A549 (cell line): Measurements from ENCODE around the gene PIK3R2. TPM values are rescaled to one million over a fixed set of nuclear protein-coding genes. Genes with fewer than 3 reads are reported as not detected.

Experiments used
- ATAC-seq, 2 experiments: fragments of 200-7000 bp in 1 of 2; fragments of >200 bp in 1 of 2; cut with Nextera tagmentation in 1 of 2; cut with Tn5 transposase in 1 of 2; 3 replicates each; pipeline versions ENCODE4 v1.8.0 to v1.9.1; 2018 to 2020; ENCODE audit warnings: mild to moderate bottlenecking in 1 of 2, moderate library complexity in 1 of 2
- CTCF ChIA-PET: fragments of 300-600 bp; sonication (Branson Sonifier 250); formaldehyde crosslinking; extraction: SDS; loops from one replicate; lab custom pipeline; 2021; ENCODE audit warnings: antibody characterized with exemption, inconsistent platforms; lab: Yijun Ruan, JAX
- POLR2A ChIA-PET: fragments of 350-600 bp; formaldehyde crosslinking; extraction: SDS; loops from one replicate; lab custom pipeline; 2021; ENCODE audit warnings: antibody characterized with exemption, inconsistent platforms; lab: Yijun Ruan, JAX
- DNase-seq, 2 experiments: peaks; one replicate each; pipeline versions ENCODE4 v3.0.0 to v3.0.0-alpha.2; 2011 to 2016; ENCODE audit warnings: low read depth in 1 of 2, low spot score in 1 of 2
- FAIRE-seq: peaks from 2 replicates; lab custom pipeline; 2011; peaks lifted over from hg19 to GRCh38; lab: Jason Lieb, UNC
- H3K27ac ChIP-seq, 2 experiments: fragments of >200 bp; sonication (Bioruptor Twin); formaldehyde crosslinking; 3 replicates each; pipeline ENCODE4 v1.5.1; 2016 to 2017
- H3K4me1 ChIP-seq: fragments of >200 bp; sonication (Bioruptor Twin); formaldehyde crosslinking; 3 replicates; pipeline ENCODE4 v1.6.1; 2016
- H3K4me2 ChIP-seq: fragments of >200 bp; sonication (Bioruptor Twin); formaldehyde crosslinking; 3 replicates; pipeline ENCODE4 v1.6.1; 2016
- H3K4me3 ChIP-seq: fragments of >200 bp; sonication (Bioruptor Twin); formaldehyde crosslinking; 3 replicates; pipeline ENCODE4 v1.5.1; 2016
- H3K9me3 ChIP-seq: fragments of >200 bp; sonication (Bioruptor Twin); formaldehyde crosslinking; 3 replicates; pipeline ENCODE4 v1.6.1; 2016
- CEBPB ChIP-seq, 2 experiments: fragments of >200 bp in 1 of 2; sonication (Bioruptor Twin) in 1 of 2; formaldehyde crosslinking in 1 of 2; IDR thresholded peaks; 2 replicates each; pipeline ENCODE4 v1.6.1; 2012 to 2016
- CHD4 ChIP-seq: fragments of 200-600 bp; sonication (generic); IDR thresholded peaks from 2 replicates; pipeline ENCODE4 v1.6.1; 2016; ENCODE audit warnings: antibody characterized with exemption, mild to moderate bottlenecking, borderline replicate concordance
- EHF ChIP-seq: fragments of 250-450 bp; sonication (Bioruptor Pico); IDR thresholded peaks from 2 replicates; pipeline ENCODE4 v1.5.0; 2020; ENCODE audit warnings: mild to moderate bottlenecking
- EHMT2 ChIP-seq: fragments of 200-600 bp; sonication (generic); IDR thresholded peaks from 2 replicates; pipeline ENCODE4 v1.6.1; 2016; ENCODE audit warnings: antibody characterized with exemption, low read depth, mild to moderate bottlenecking, moderate library complexity
- EP300 ChIP-seq, 2 experiments: fragments of >200 bp; sonication (Bioruptor Twin); formaldehyde crosslinking; IDR thresholded peaks; 2 replicates in 1 of 2; 3 replicates in 1 of 2; pipeline ENCODE4 v1.6.1; 2016 to 2017
- ESRRA ChIP-seq: fragments of 150-350 bp; IDR thresholded peaks from 2 replicates; pipeline ENCODE4 v1.6.1; 2014; ENCODE audit warnings: mild to moderate bottlenecking, low read length, borderline replicate concordance
- FOSL2 ChIP-seq, 2 experiments: fragments of 450-650 bp in 1 of 2; fragments of >200 bp in 1 of 2; sonication (Bioruptor Twin) in 1 of 2; formaldehyde crosslinking; IDR thresholded peaks; 2 replicates each; pipeline versions ENCODE4 v1.5.0 to v1.6.1; 2016 to 2020; ENCODE audit warnings: mild to moderate bottlenecking in 1 of 2, moderate library complexity in 1 of 2
- FOXS1 ChIP-seq: fragments of 250-450 bp; sonication (Bioruptor Pico); IDR thresholded peaks from 2 replicates; pipeline ENCODE4 v1.5.0; 2020; ENCODE audit warnings: mild to moderate bottlenecking, moderate library complexity
- HDAC2 ChIP-seq: fragments of 200-600 bp; sonication (generic); IDR thresholded peaks from 2 replicates; pipeline ENCODE4 v1.6.1; 2016
- HEYL ChIP-seq: fragments of 250-450 bp; sonication (Bioruptor Pico); IDR thresholded peaks from 2 replicates; pipeline ENCODE4 v1.8.0; 2021; ENCODE audit warnings: mild to moderate bottlenecking, moderate library complexity
- HOXB13 ChIP-seq: fragments of 250-450 bp; sonication (Bioruptor Pico); IDR thresholded peaks from 2 replicates; pipeline ENCODE4 v1.5.0; 2020; ENCODE audit warnings: low read depth, mild to moderate bottlenecking, moderate library complexity
- KDM5A ChIP-seq: fragments of 200-600 bp; sonication (generic); IDR thresholded peaks from 2 replicates; pipeline ENCODE4 v1.6.1; 2016; ENCODE audit warnings: antibody characterized with exemption, mild to moderate bottlenecking
- MAFK ChIP-seq: fragments of 450-650 bp; IDR thresholded peaks from 2 replicates; pipeline ENCODE4 v1.6.1; 2014; ENCODE audit not compliant: partially characterized antibody
- NPAS2 ChIP-seq: fragments of 250-450 bp; sonication (Bioruptor Pico); IDR thresholded peaks from 2 replicates; pipeline ENCODE4 v1.8.0; 2022; ENCODE audit warnings: mild to moderate bottlenecking, moderate library complexity, borderline replicate concordance
- PHF8 ChIP-seq: fragments of 200-600 bp; sonication (generic); IDR thresholded peaks from 2 replicates; pipeline ENCODE4 v1.6.1; 2016; ENCODE audit warnings: low read depth, mild to moderate bottlenecking, antibody characterized with exemption, moderate library complexity, borderline replicate concordance
- RFX5 ChIP-seq: fragments of 450-650 bp; IDR thresholded peaks from 2 replicates; pipeline ENCODE4 v1.7.1; 2014; ENCODE audit warnings: antibody characterized with exemption, mild to moderate bottlenecking, moderate library complexity
- TFCP2L1 ChIP-seq: fragments of 250-450 bp; sonication (Bioruptor Pico); IDR thresholded peaks from 2 replicates; pipeline ENCODE4 v1.5.0; 2021; ENCODE audit warnings: mild to moderate bottlenecking
- TP53 ChIP-seq: fragments of 250-450 bp; sonication (Bioruptor Pico); IDR thresholded peaks from 2 replicates; pipeline ENCODE4 v1.5.0; 2021; ENCODE audit warnings: mild to moderate bottlenecking, moderate library complexity
- ZFP36 ChIP-seq: fragments of 450-650 bp; IDR thresholded peaks from 2 replicates; pipeline ENCODE4 v1.6.1; 2014; ENCODE audit warnings: borderline replicate concordance; ENCODE audit not compliant: partially characterized antibody
- ZNF302 ChIP-seq: fragments of 250-450 bp; sonication (Bioruptor Pico); IDR thresholded peaks from 2 replicates; pipeline ENCODE4 v1.9.0; 2021; ENCODE audit warnings: inconsistent platforms, mild to moderate bottlenecking, moderate library complexity
- WGBS: methylation state at CpG from one replicate; pipeline ENCODE4 v1.1.6; 2017; ENCODE audit errors: missing lambda C conversion rate; 5-methylcytosine and 5-hydroxymethylcytosine counted together
- polyA plus RNA-seq, 4 experiments: library from polyadenylated mRNA; depleted of rRNA in 3 of 4; stranded (reverse); fragments of >200 nt; fragmentation: RNase III in 1 of 4; extraction: RNeasy Plus Mini Kit Qiagen cat#74134 plus additional on column Dnase treatment in 1 of 4; gene quantifications; 2 replicates in 3 of 4; 3 replicates in 1 of 4; pipeline ENCODE4 v1.2.3, GENCODE V29; 2011 to 2017
- TF ChIP-seq, protein P1 (sequence below): IDR thresholded peaks from 2 replicates; pipeline ENCODE4 v1.6.1; 2012
- TF ChIP-seq, protein P2 (sequence below): fragments of >200 bp; sonication (Bioruptor Twin); formaldehyde crosslinking; IDR thresholded peaks from 3 replicates; pipeline ENCODE4 v1.5.1; 2016
- TF ChIP-seq, protein P3 (sequence below): fragments of 200-600 bp; sonication (generic); IDR thresholded peaks from 2 replicates; pipeline ENCODE4 v1.6.1; 2016; ENCODE audit warnings: antibody characterized with exemption, mild to moderate bottlenecking, moderate library complexity
- TF ChIP-seq, protein P4 (sequence below): fragments of >200 bp; sonication (Bioruptor Twin); formaldehyde crosslinking; IDR thresholded peaks from 2 replicates; pipeline ENCODE4 v1.6.1; 2016

Gene PIK3R2
- polyA plus RNA-seq, 2 of the 4 experiments (the other 2 are of a cell fraction) = 6.7 to 8.3 TPM

DNA sequence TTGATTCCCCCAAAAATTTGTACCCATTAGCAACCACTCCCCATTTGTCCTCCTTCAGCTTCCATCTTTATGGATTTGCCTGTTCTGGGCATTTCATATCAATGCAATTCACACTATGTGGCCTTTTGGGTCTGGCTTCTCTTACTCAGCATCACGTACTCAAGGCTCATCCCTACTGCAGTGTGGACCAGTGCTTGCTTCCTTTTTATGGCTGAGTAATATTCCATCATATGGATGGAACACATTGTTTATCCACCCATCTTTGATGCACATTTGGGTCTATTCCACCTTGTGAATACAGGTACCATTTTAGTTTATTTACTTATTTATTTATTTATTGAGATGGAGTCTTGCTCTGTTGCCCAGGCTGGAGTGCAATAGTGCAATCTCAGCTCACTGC is 12.5 kb upstream of the PIK3R2 start:
- ATAC-seq (no peak), DNase-seq (no peak), FAIRE-seq (no peak)
- CTCF ChIA-PET = interaction anchor here (1.2 to 1.3 kb wide), 2 partner anchors 12 to 28 kb away, joined by 3 read pairs; no protein-coding TSS in a partner anchor
- Histone ChIP-seq H3K4me1 (0 out of 3 replicates have a peak, but pooled peaks cover 9% of the 10 kb centered on the region), H3K9me3 (no peaks in the 10 kb centered on the region), H3K4me2 (no peak overlapping the region), H3K27ac (no peak overlapping the region), H3K4me3 (no peak overlapping the region)
- POLR2A ChIA-PET = no interaction called here
- TF ChIP-seq CHD4 (no peak), PHF8 (no peak), FOSL2 (IDR thresholded peaks at IDR 0.05) (no peak), FOSL2 (CRISPR knock-in tag; IDR thresholded peaks at IDR 0.05) (no peak), KDM5A (no peak), EHF (no peak), MAFK (no peak), EP300 (IDR thresholded peaks at IDR 0.05) (no peak), HOXB13 (CRISPR knock-in tag) (no peak), CEBPB (IDR thresholded peaks at IDR 0.05) (no peak), ZFP36 (no peak), RFX5 (no peak), TP53 (CRISPR knock-in tag) (no peak)
- TF ChIP-seq, protein P1, sequence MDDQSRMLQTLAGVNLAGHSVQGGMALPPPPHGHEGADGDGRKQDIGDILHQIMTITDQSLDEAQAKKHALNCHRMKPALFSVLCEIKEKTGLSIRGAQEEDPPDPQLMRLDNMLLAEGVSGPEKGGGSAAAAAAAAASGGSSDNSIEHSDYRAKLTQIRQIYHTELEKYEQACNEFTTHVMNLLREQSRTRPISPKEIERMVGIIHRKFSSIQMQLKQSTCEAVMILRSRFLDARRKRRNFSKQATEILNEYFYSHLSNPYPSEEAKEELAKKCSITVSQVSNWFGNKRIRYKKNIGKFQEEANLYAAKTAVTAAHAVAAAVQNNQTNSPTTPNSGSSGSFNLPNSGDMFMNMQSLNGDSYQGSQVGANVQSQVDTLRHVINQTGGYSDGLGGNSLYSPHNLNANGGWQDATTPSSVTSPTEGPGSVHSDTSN = no peak
- WGBS = 94% methylated on average over 1 of the region's 1 CpG

DNA sequence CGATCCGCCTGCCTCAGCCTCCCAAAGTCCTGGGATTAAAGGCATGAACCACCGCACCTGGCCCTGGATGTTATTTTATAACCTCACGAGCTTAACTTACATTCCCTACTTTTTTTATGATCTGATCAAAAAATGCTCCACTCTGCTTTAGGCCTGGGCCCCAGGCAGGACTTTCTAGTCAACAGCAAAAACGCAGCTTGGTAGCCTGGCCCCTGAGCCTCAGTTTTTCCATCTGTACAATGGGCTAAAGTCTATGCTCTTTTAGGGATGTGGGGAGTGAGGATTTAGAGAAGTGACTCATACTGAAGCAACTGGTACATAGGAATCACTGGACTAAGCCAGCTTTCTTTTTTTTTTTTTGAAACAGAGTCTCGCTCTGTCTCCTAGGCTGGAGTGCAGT is 11.9 kb upstream of the PIK3R2 start:
- 95% methylated on average over 6 of the region's 6 CpGs for WGBS
- CTCF ChIA-PET = interaction anchor here (0.9 to 1.3 kb wide), 4 partner anchors 12 to 112 kb away, joined by 3 read pairs; no protein-coding TSS in a partner anchor
- no peak for FAIRE-seq
- DNase-seq = no peak
- Histone ChIP-seq H3K4me3 (no peak overlapping the region), H3K27ac (no peak overlapping the region), H3K9me3 (no peaks in the 10 kb centered on the region), H3K4me1 (0 out of 3 replicates have a peak, but pooled peaks cover 4% of the 10 kb centered on the region), H3K4me2 (no peak overlapping the region)
- POLR2A ChIA-PET = no interaction called here
- ATAC-seq = no peak
- TF ChIP-seq ESRRA (no peak), HDAC2 (no peak), PHF8 (no peak), FOXS1 (CRISPR knock-in tag) (no peak), MAFK (no peak), ZNF302 (no peak), TP53 (CRISPR knock-in tag) (no peak), TFCP2L1 (CRISPR knock-in tag) (no peak), EHMT2 (no peak), NPAS2 (CRISPR knock-in tag) (no peak), HEYL (CRISPR knock-in tag) (no peak)
- TF ChIP-seq, protein P2, sequence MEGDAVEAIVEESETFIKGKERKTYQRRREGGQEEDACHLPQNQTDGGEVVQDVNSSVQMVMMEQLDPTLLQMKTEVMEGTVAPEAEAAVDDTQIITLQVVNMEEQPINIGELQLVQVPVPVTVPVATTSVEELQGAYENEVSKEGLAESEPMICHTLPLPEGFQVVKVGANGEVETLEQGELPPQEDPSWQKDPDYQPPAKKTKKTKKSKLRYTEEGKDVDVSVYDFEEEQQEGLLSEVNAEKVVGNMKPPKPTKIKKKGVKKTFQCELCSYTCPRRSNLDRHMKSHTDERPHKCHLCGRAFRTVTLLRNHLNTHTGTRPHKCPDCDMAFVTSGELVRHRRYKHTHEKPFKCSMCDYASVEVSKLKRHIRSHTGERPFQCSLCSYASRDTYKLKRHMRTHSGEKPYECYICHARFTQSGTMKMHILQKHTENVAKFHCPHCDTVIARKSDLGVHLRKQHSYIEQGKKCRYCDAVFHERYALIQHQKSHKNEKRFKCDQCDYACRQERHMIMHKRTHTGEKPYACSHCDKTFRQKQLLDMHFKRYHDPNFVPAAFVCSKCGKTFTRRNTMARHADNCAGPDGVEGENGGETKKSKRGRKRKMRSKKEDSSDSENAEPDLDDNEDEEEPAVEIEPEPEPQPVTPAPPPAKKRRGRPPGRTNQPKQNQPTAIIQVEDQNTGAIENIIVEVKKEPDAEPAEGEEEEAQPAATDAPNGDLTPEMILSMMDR = no peak
- TF ChIP-seq, protein P3, sequence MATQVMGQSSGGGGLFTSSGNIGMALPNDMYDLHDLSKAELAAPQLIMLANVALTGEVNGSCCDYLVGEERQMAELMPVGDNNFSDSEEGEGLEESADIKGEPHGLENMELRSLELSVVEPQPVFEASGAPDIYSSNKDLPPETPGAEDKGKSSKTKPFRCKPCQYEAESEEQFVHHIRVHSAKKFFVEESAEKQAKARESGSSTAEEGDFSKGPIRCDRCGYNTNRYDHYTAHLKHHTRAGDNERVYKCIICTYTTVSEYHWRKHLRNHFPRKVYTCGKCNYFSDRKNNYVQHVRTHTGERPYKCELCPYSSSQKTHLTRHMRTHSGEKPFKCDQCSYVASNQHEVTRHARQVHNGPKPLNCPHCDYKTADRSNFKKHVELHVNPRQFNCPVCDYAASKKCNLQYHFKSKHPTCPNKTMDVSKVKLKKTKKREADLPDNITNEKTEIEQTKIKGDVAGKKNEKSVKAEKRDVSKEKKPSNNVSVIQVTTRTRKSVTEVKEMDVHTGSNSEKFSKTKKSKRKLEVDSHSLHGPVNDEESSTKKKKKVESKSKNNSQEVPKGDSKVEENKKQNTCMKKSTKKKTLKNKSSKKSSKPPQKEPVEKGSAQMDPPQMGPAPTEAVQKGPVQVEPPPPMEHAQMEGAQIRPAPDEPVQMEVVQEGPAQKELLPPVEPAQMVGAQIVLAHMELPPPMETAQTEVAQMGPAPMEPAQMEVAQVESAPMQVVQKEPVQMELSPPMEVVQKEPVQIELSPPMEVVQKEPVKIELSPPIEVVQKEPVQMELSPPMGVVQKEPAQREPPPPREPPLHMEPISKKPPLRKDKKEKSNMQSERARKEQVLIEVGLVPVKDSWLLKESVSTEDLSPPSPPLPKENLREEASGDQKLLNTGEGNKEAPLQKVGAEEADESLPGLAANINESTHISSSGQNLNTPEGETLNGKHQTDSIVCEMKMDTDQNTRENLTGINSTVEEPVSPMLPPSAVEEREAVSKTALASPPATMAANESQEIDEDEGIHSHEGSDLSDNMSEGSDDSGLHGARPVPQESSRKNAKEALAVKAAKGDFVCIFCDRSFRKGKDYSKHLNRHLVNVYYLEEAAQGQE = no peak
- TF ChIP-seq, protein P4, sequence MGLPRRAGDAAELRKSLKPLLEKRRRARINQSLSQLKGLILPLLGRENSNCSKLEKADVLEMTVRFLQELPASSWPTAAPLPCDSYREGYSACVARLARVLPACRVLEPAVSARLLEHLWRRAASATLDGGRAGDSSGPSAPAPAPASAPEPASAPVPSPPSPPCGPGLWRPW = no peak
- TF ChIP-seq, all 56 proteins: peak for 0
